OCI-LY3 (cell line): ENCODE results near the gene TSC1.

Source experiments
- H2AFZ ChIP-seq: fragments of 200-600, 300-600 bp; shearing (Covaris generic); 2 replicates; pipeline ENCODE4 v1.6.0; 2014; ENCODE audit warnings: antibody characterized with exemption, low read depth, low read length
- H3K27ac ChIP-seq: fragments of 200-600, 300-600 bp; sonication (generic); 2 replicates; pipeline ENCODE4 v1.5.1; 2014; ENCODE audit warnings: mild to moderate bottlenecking, low read length, moderate library complexity, mixed read lengths
- H3K27me3 ChIP-seq: fragments of 200-600, 300-600 bp; sonication (generic); 2 replicates; pipeline ENCODE4 v1.6.1; 2014; ENCODE audit warnings: low read depth, low read length, mixed read lengths
- H3K36me3 ChIP-seq: fragments of 200-600, 300-600 bp; sonication (generic); replicated peaks from 2 replicates; pipeline ENCODE3; 2014; ENCODE audit warnings: low read depth, low read length, mixed read lengths
- H3K4me1 ChIP-seq: fragments of 300-600, 200-600 bp; sonication (generic); 2 replicates; pipeline ENCODE4 v1.6.1; 2014; ENCODE audit warnings: low read length, mixed read lengths
- H3K4me2 ChIP-seq: fragments of 200-600, 300-600 bp; sonication (generic); 2 replicates; pipeline ENCODE4 v1.6.1; 2014; ENCODE audit warnings: low read length, mixed read lengths
- H3K4me3 ChIP-seq: fragments of 300-600, 200-600 bp; sonication (generic); 2 replicates; pipeline ENCODE4 v1.5.1; 2014; ENCODE audit warnings: antibody characterized with exemption, mild to moderate bottlenecking, low read length, moderate library complexity
- H3K79me2 ChIP-seq: fragments of 300-600, 200-600 bp; shearing (Covaris generic); 2 replicates; pipeline ENCODE4 v1.6.1; 2014; ENCODE audit warnings: mild to moderate bottlenecking, low read length, mixed read lengths
- H3K9ac ChIP-seq: fragments of 300-600, 200-600 bp; shearing (Covaris generic); 2 replicates; pipeline ENCODE4 v1.6.0; 2014; ENCODE audit warnings: mild to moderate bottlenecking, low read length, moderate library complexity
- H3K9me3 ChIP-seq: fragments of 200-600, 300-600 bp; shearing (Covaris generic); 2 replicates; pipeline ENCODE4 v1.6.1; 2014; ENCODE audit warnings: low read length, mixed read lengths; ENCODE audit not compliant: insufficient read depth
- H4K20me1 ChIP-seq: fragments of 200-600, 300-600 bp; sonication (generic); 2 replicates; pipeline ENCODE4 v1.6.1; 2016; ENCODE audit warnings: low read length, mixed read lengths; ENCODE audit not compliant: insufficient read depth
- CTCF ChIP-seq: fragments of 200-600, 300-600 bp; sonication (generic); IDR thresholded peaks from 2 replicates; pipeline ENCODE4 v1.5.1; 2014; ENCODE audit warnings: antibody characterized with exemption, low read length, low read depth
- EZH2phosphoT487 ChIP-seq: fragments of 200-600 bp; shearing (Covaris generic); IDR thresholded peaks from 2 replicates; pipeline ENCODE4 v1.6.1; 2018; ENCODE audit warnings: antibody characterized with exemption, mixed run types, low read depth

The TSC1 gene

GRCh38 chr9:132894346-132894745 lies 50.1 kb downstream of the TSC1 start:
- H3K79me2 ChIP-seq: no peaks in the 10 kb centered on the region
- H4K20me1 ChIP-seq: no peaks in the 10 kb centered on the region
- H2AFZ ChIP-seq: no peak overlapping the region
- H3K9me3 ChIP-seq: no peaks in the 10 kb centered on the region
- H3K27ac ChIP-seq: no peak overlapping the region
- peaks cover 21% of the 10 kb centered on the region for H3K36me3 ChIP-seq
- TF ChIP-seq CTCF (no peak), EZH2phosphoT487 (no peak)
- H3K9ac ChIP-seq: no peak overlapping the region
- no peaks in the 10 kb centered on the region for H3K27me3 ChIP-seq
- no peak overlapping the region for H3K4me2 ChIP-seq
- H3K4me3 ChIP-seq: no peak overlapping the region
- no peaks in the 10 kb centered on the region for H3K4me1 ChIP-seq

GRCh38 chr9:132892400-132892799 lies 52.0 kb downstream of the TSC1 start:
- TF ChIP-seq EZH2phosphoT487 (no peak), CTCF (no peak)
- H3K27me3 ChIP-seq: no peaks in the 10 kb centered on the region
- H3K4me1 ChIP-seq: no peaks in the 10 kb centered on the region
- peaks cover 13% of the 10 kb centered on the region for H3K36me3 ChIP-seq
- no peaks in the 10 kb centered on the region for H4K20me1 ChIP-seq
- H3K27ac ChIP-seq: no peak overlapping the region
- no peak overlapping the region for H2AFZ ChIP-seq
- H3K9ac ChIP-seq: no peak overlapping the region
- no peaks in the 10 kb centered on the region for H3K9me3 ChIP-seq
- H3K4me3 ChIP-seq: no peak overlapping the region
- no peak overlapping the region for H3K4me2 ChIP-seq
- H3K79me2 ChIP-seq: no peaks in the 10 kb centered on the region

- Histone ChIP-seq H3K9ac (no peak overlapping the region), H3K79me2 (no peaks in the 10 kb centered on the region), H3K27me3 (no peaks in the 10 kb centered on the region), H3K9me3 (no peaks in the 10 kb centered on the region), H3K4me2 (no peak overlapping the region), H3K4me3 (no peak overlapping the region), H2AFZ (no peak overlapping the region), H4K20me1 (no peaks in the 10 kb centered on the region), H3K27ac (no peak overlapping the region), H3K4me1 (no peaks in the 10 kb centered on the region), H3K36me3 (no peaks in the 10 kb centered on the region)
- TF ChIP-seq EZH2phosphoT487 (no peak), CTCF (no peak)
These were observed 56.3 kb downstream of the TSC1 start for GRCh38 chr9:132888151-132888550.

GRCh38 chr9:132887181-132888120 lies 57.0 kb downstream of the TSC1 start:
- Histone ChIP-seq H4K20me1 (no peaks in the 10 kb centered on the region), H3K4me2 (no peak overlapping the region), H3K9me3 (no peaks in the 10 kb centered on the region), H3K4me3 (no peak overlapping the region), H3K27ac (no peak overlapping the region), H3K27me3 (no peaks in the 10 kb centered on the region), H2AFZ (no peak overlapping the region), H3K36me3 (no peaks in the 10 kb centered on the region), H3K4me1 (no peaks in the 10 kb centered on the region), H3K79me2 (no peaks in the 10 kb centered on the region), H3K9ac (no peak overlapping the region)
- no peak for TF ChIP-seq EZH2phosphoT487
